Posterior cingulate gyrus (tissue), 11 donors: ENCODE results near the gene BSDC1.
"Not testable (repeated sequence)": the region's sequence is repeated elsewhere in the genome, so short reads cannot be mapped to it uniquely, and the experiment has no call there.

Experiments used
- DNase-seq, 10 donors: peaks; one replicate each; pipeline versions ENCODE4 v3.0.0 to v3.0.0-alpha.2; 2020 to 2021; ENCODE audit warnings: mixed read lengths in 3 of 10
- intact Hi-C: fragments of 100-400 bp; cut with DNase I; formaldehyde crosslinking; loops from one replicate; pipeline ENCODE4 v1.15.1; 2023

Gene BSDC1

GRCh38 chr1:32361674-32362473 lies 32.4 kb downstream of the BSDC1 start:
- peak; percentile 53 to 96 (median 74) for DNase-seq

GRCh38 chr1:32361308-32361673 lies 33.0 kb downstream of the BSDC1 start:
- DNase-seq, result peak in 5 of 10 donors; percentile 31 to 93 (median 84)
- intact Hi-C loops, result no loop called here

More at GRCh38 chr1:32361674-32362473, 32.4 kb downstream of the BSDC1 start:
- intact Hi-C loops, result no loop called here

- intact Hi-C loops, result no loop called here
- no peak for DNase-seq
Measured at GRCh38 chr1:32358435-32358834, 35.8 kb downstream of the BSDC1 start.

GRCh38 chr1:32357614-32358013 lies 36.6 kb downstream of the BSDC1 start:
- peak in 1 of 10 donors; percentile 37 for DNase-seq
- intact Hi-C loops, result no loop called here

- intact Hi-C loops, result no loop called here
- no peak for DNase-seq
Measured at GRCh38 chr1:32356478-32356877, 37.8 kb downstream of the BSDC1 start.

- DNase-seq, intact Hi-C loops: not testable (repeated sequence)
Measured at GRCh38 chr1:32355778-32356177, 38.5 kb downstream of the BSDC1 start.

- DNase-seq, result peak in 1 of 10 donors; percentile 52
- intact Hi-C loops, result no loop called here
Measured at GRCh38 chr1:32353886-32354570, 40.2 kb downstream of the BSDC1 start.

GRCh38 chr1:32353431-32353830 lies 40.8 kb downstream of the BSDC1 start:
- intact Hi-C loops, result no loop called here
- DNase-seq, result no peak

- intact Hi-C loops, result no loop called here
- DNase-seq, result peak in 1 of 10 donors; percentile 57
Measured at GRCh38 chr1:32352831-32353383, 41.3 kb downstream of the BSDC1 start.

- intact Hi-C loops, result no loop called here
Measured at GRCh38 chr1:32352239-32352745, 41.9 kb downstream of the BSDC1 start.

GRCh38 chr1:32351399-32352238 lies 42.6 kb downstream of the BSDC1 start:
- peak; percentile 83 to 99 (median 87) for DNase-seq
- intact Hi-C loops, result loop anchor here (1.0 kb wide), 1 partner anchor 10 kb away; no protein-coding TSS in a partner anchor

More at GRCh38 chr1:32352239-32352745, 41.9 kb downstream of the BSDC1 start:
- DNase-seq, result no peak

- peak; percentile 54 to 96 (median 72) for DNase-seq
- intact Hi-C loops, result loop anchor here (1.0 kb wide), 1 partner anchor 10 kb away; no protein-coding TSS in a partner anchor
Measured at GRCh38 chr1:32350785-32351398, 43.3 kb downstream of the BSDC1 start.

GRCh38 chr1:32349211-32349708 lies 45.0 kb downstream of the BSDC1 start:
- intact Hi-C loops, result no loop called here
- peak in 1 of 10 donors; percentile 84 for DNase-seq

GRCh38 chr1:32346532-32347157 lies 47.6 kb downstream of the BSDC1 start:
- DNase-seq, result peak in 2 of 10 donors; percentile 55 to 61
- intact Hi-C loops, result no loop called here

GRCh38 chr1:32345289-32345827 lies 48.9 kb downstream of the BSDC1 start:
- no peak for DNase-seq
- intact Hi-C loops, result no loop called here

- intact Hi-C loops, result no loop called here
- DNase-seq, result no peak
Measured at GRCh38 chr1:32342704-32343103, 51.5 kb downstream of the BSDC1 start.

- DNase-seq, result peak in 1 of 10 donors; percentile 18
- intact Hi-C loops, result loop anchor here (1.0 kb wide), 1 partner anchor 9 kb away; no protein-coding TSS in a partner anchor
Measured at GRCh38 chr1:32341971-32342370, 52.3 kb downstream of the BSDC1 start.

GRCh38 chr1:32341186-32341757 lies 53.0 kb downstream of the BSDC1 start:
- DNase-seq, result peak in 4 of 10 donors; percentile 36 to 89 (median 58)
- intact Hi-C loops, result loop anchor here (1.0 kb wide), 1 partner anchor 10 kb away; no protein-coding TSS in a partner anchor
